Inflammatory macrophage treated with lipopolysaccharide for 4 hours (primary cell): ENCODE data around the gene GSTA4.

Source experiments
- DNase-seq: peaks from one replicate; pipeline ENCODE4 v3.0.0-alpha.2; 2020

Gene GSTA4, protein sequence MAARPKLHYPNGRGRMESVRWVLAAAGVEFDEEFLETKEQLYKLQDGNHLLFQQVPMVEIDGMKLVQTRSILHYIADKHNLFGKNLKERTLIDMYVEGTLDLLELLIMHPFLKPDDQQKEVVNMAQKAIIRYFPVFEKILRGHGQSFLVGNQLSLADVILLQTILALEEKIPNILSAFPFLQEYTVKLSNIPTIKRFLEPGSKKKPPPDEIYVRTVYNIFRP

DNA sequence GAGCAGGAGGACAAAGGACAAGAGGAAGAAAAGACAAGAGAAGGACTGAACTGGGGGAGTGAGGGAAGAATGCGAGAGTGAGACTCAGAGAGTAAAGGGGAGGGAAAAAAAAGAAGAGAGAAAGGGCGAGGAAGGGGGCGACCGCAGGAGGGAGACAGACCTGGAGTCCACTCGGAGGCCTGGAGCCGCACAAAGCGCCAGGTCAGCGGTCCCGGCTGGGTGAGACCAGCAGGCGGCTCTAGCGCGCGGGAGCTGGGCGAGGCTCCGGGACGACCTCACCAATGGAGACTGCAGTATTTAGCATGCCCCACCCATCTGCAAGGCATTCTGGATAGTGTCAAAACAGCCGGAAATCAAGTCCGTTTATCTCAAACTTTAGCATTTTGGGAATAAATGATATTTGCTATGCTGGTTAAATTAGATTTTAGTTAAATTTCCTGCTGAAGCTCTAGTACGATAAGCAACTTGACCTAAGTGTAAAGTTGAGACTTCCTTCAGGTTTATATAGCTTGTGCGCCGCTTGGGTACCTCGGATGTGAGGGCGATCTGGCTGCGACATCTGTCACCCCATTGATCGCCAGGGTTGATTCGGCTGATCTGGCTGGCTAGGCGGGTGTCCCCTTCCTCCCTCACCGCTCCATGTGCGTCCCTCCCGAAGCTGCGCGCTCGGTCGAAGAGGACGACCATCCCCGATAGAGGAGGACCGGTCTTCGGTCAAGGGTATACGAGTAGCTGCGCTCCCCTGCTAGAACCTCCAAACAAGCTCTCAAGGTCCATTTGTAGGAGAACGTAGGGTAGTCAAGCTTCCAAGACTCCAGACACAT is at the start of gene GSTA4:
Gene GSTA4 (minus strand): TSS at position 196 of the 824 bp plus-strand sequence. CDS start 1,041 bp downstream, outside the sequence.
- DNase-seq, result peak; percentile 97

DNA sequence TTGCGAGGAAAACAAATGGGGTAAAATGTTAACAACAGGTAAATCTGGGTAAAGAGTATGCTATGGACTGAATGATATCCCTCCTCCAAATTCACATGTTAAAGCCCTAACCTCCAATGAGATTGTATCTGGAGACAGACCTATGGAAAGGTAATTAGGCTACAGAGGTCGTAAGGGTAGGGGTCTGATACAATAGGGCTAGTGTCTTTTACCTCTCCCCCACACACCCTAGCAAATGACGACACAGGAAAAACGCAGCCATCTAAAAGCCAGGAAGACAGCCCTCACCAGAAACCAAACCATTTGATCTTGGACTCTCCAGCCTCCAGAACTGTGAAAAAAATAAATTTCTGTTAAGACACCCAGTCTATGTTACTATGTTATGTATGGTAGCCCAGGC is 49.5 kb upstream of the GSTA4 start:
- DNase-seq, result no peak

- no peak for DNase-seq
These were observed 49.0 kb upstream of the GSTA4 start for GRCh38 chr6:53044071-53044470.

GRCh38 chr6:53043581-53043980 is 48.5 kb upstream of the GSTA4 start:
- no peak for DNase-seq

GRCh38 chr6:53042112-53042511 is 47.0 kb upstream of the GSTA4 start:
- DNase-seq, result no peak

GRCh38 chr6:53041356-53041755 is 46.3 kb upstream of the GSTA4 start:
- DNase-seq, result no peak

- no peak for DNase-seq
These were observed 43.5 kb upstream of the GSTA4 start for GRCh38 chr6:53038596-53038995.

DNA sequence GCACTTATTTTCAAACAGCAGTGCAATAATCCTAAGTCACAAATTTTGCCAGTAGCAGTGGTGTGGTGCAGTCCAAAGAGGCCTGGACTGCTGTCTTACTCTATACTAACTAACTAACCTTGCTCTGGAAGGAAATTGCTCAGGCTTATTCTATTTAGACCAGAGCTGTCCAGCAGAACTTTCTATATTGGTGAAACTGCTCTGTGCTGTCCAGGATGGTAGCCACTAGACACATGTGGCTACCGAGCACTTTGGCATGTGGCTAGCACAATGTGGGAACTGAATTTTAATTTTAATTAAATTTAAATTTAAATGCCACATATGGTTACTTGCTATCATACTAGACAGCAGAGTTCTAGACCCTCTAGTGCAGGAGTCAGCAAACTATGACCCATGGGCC is 43.1 kb upstream of the GSTA4 start:
- no peak for DNase-seq

DNA sequence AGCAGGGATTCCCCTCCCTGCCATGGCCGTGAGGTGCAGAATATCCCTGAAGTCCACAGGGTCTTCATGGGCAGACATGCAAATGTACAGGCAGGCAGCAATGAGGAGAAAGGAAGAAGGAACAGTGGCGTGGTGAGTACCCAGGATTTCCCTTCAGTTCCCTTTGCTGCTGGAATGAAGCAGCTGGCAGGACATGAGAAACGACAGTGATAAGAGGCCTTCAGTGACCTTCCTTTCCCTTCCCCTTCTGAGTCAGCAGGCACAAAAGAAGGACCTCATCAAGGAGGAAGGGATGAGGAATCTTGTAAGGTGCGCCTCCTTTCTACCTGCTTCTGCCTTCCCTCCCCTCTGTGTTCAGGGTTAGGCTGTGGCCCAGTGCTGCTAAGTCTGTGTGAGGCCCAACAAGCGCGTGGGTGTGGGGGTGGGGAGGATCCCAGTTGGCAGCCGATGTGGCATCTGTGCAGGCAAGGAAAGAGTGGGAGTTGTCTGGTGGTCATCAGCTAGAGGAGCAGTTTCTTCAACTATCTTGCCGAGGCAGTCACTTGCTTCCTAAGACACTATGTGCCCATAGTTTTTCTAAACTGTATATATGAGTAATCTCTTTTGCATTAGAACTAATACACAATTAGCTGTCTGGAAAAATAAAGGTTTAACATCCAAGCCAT is 40.6 kb upstream of the GSTA4 start:
- DNase-seq, result peak; percentile 3

GRCh38 chr6:53033764-53034163 is 38.7 kb upstream of the GSTA4 start:
- no peak for DNase-seq

GRCh38 chr6:53032849-53033248 is 37.8 kb upstream of the GSTA4 start:
- no peak for DNase-seq

GRCh38 chr6:53031281-53031680 is 36.2 kb upstream of the GSTA4 start:
- no peak for DNase-seq

DNA sequence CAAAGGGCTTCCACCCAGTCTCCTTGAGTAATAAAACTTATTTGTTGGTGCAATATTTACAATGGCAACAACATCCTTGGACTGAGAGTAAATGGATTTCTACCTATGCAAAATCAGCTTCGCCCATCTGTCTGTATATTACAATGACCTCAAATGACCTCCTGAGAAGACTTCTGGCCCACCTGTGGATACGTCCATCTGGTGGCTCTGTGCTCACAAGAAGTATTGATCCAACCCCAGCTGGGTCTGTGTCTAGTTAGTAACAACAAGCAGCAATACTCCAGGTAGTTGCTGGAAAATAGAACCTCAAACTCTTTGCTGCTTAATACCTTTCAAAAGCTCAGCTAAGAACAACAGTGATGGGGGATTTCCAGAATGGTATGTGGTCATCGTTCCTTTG is 34.7 kb upstream of the GSTA4 start:
- DNase-seq, result no peak

DNA sequence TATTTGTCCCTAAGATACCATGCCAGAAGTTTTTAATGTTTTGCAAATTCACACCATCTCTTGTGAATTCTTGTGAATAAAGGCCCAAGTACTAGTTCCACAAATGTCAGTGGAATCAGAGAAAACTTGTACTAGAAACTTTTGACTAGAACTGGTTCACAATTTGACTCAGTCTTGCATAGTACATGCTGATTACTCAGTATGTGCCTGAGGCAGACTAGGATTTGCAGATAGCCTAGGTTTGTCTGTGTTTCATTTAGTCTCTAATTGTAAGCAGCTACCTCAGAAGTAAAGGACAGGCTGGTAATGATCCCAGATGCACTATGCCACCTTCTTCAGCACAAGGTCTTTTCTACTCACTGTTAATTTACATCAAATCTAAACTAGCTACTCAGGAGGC is 34.2 kb upstream of the GSTA4 start:
- no peak for DNase-seq

GRCh38 chr6:53028467-53028866 is 33.4 kb upstream of the GSTA4 start:
- no peak for DNase-seq

DNA sequence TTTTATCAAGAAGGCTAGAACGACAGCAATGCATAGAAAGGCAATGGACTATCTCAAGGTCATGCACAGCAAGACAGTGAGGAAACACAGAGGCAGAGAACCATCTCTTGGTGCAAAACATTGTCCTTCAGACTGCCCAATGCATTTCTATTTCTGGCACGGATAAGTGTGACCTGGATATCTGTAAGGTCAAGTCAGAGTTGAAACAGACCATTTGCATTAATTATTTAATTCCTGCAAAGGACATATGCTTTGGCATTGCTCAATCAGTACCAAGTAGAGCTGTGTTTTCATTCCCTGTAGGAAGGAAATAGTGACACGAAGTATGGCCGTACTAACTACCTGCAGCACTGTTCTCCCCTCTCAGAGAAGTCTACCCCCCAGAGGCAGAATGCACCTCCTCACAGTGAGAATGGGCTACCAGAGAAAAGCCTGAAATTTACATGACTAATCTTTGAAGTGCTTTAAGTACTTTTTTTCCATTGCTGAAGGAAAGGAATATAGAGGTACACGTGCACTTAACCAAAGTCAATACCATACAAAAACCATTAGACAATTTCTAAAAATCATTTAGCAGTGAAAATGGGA is 32.1 kb upstream of the GSTA4 start:
- DNase-seq, result no peak

DNA sequence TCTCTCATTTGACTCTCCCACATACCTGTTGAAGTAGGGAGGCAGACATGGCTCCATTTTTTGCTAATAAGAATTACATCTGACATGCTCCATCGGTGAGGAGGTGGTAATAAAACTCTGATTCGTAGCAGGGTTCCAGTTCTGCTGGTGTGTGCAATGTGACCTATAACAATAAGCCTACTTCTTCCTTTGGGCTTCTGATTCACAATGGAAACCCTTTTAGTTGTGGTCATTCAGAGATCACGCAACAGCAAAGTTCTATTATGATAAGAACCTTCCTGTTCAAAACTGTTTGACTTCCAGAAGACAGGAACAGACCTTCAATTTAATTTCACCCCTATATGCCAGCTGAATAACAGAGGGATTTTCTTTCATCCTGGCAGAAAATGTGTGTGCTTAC is 31.4 kb upstream of the GSTA4 start:
- DNase-seq, result no peak

- DNase-seq, result no peak
These were observed 28.2 kb upstream of the GSTA4 start for GRCh38 chr6:53023323-53023722.

DNA sequence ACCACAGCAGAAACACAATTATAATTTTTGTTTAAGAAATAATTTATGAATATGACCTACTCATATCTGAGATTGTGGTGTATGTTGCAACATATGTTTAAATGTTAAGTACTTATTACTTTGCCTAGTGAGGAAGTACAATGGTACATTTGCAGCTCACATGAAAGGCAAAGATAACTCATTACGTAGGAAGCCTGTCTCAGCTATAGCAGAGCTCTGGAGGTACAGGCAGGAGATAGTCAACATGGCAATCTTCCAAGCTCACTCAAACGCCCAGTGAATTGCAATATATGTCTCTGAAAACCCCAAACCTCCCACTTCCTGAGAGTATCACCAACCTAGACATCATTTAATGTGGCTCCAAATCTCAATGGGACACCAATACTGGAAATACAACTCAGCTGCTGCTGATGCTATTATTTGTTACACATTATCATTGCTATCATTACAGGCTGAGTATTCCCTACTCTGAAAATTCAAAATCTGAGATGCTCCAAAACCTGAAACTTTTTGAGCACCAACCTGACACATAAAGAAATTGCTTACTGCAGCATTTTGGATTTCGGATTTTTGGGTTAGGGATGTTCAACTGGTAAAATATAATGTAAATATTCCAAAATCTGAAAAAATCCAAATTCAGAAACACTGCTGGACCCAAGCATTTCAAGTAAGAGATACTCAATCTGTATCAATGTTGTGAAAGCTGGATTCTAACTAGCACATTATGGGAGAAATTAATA is 25.1 kb upstream of the GSTA4 start:
- DNase-seq, result no peak

GRCh38 chr6:53018446-53018845 is 23.4 kb upstream of the GSTA4 start:
- no peak for DNase-seq

GRCh38 chr6:53015486-53015885 is 20.4 kb upstream of the GSTA4 start:
- no peak for DNase-seq

- DNase-seq, result no peak
These were observed 19.7 kb upstream of the GSTA4 start for GRCh38 chr6:53014744-53015143.

GRCh38 chr6:53014063-53014462 is 19.0 kb upstream of the GSTA4 start:
- peak; percentile 22 for DNase-seq
